HL-60/S4 (cell line): Measurements from ENCODE around the gene TAOK1.
"Not testable (repeated sequence)": the region's sequence is repeated elsewhere in the genome, so short reads cannot be mapped to it uniquely, and the experiment has no call there.

Source experiments
- in situ Hi-C: fragments of 300-500 bp; cut with MboI; formaldehyde crosslinking; loops from 2 replicates; pipeline ENCODE4 v1.14.3; 2022; ENCODE audit warnings: low sequenced_read_pairs

Gene TAOK1

GRCh38 chr17:29443041-29443739 is 53.0 kb downstream of the TAOK1 start:
- in situ Hi-C loops, result no loop called here

DNA sequence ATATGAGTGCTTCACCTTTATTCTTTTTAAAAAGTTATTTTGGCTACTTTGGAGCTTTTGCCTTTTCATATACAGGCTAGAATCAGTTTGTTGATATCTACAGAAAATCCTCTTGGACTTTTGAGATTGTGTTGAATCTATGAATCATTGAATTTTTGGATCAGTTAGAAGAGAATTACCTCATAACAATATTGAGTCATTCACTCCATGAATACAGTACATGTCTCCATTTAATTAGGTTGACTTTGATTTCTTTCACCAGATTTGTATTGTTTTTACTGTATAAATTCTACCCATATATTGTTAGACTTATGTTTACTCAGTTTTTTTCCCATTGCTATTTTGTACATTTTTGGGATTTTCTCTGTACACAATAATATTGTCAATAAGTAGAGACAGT is 54.4 kb downstream of the TAOK1 start:
- in situ Hi-C loops, result no loop called here

GRCh38 chr17:29445844-29446243 is 55.7 kb downstream of the TAOK1 start:
- in situ Hi-C loops, result no loop called here

GRCh38 chr17:29449865-29450671 is 59.9 kb downstream of the TAOK1 start:
- in situ Hi-C loops, result no loop called here

DNA sequence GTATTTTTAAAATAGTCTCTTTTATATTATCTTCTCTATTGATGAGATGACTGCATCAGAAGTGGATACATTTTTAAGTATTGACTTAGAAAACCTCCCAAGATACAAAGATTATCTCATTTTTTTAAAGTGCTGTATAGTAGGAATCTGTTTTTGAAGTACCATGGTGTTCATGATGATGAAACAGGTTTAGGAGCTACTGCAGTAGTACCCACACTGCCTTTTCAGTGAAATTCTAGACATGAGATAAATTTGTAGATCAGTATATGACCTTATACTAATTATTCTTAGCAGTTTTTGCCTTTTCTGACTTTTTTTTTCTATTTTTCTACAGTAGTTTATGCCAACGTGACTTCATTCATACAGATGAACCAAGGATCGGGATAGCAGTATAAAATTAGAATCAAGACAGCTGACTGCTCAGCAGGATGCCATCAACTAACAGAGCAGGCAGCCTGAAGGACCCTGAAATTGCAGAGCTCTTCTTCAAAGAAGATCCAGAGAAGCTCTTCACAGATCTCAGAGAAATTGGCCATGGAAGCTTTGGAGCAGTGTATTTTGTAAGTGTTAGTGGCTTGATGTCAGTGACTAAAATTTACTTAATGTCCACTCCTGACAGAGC is 61.1 kb downstream of the TAOK1 start:
- in situ Hi-C loops, result no loop called here

DNA sequence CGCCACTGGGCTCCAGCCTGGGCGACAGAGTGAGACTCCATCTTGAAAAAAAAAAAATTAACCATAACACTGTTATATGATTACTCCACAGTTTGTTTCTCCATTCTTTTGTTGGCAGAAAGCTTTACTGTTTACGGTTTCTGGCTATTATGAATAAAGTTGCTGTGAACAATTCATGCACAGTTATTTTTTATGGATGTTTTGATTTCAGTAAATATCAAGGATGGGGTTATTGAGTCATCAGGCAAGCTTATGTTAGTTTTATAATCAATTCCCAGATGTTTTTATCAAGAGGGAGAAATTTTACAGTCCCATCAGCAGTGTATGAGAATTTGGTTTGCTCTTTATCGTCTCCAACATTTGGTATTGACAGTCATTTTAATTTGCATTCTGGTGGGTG is 67.9 kb downstream of the TAOK1 start:
- in situ Hi-C loops, result no loop called here

GRCh38 chr17:29461483-29462206 is 71.5 kb downstream of the TAOK1 start:
- in situ Hi-C loops, result no loop called here

GRCh38 chr17:29469276-29469675 is 79.1 kb downstream of the TAOK1 start:
- in situ Hi-C loops, result no loop called here

GRCh38 chr17:29473437-29473836 is 83.3 kb downstream of the TAOK1 start:
- in situ Hi-C loops, result not testable (repeated sequence)

DNA sequence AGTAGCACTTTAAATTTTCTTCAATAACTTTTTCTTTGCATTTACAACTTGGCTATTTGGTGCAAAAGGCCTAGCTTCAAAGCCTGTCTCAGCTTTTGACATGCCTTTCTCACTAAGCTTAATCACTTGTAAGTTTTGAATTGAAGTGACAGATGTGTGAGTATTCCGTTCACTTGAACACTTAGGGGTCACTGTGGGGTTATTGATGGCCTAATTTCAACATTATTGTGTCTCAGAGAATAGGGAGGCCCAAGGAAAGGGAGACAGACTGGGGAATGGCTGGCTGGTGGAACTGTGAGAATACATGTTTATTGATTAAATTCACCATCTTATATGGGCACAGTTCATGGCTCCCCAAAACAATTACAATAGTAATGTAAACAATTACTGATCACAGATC is 84.1 kb downstream of the TAOK1 start:
- in situ Hi-C loops, result no loop called here

DNA sequence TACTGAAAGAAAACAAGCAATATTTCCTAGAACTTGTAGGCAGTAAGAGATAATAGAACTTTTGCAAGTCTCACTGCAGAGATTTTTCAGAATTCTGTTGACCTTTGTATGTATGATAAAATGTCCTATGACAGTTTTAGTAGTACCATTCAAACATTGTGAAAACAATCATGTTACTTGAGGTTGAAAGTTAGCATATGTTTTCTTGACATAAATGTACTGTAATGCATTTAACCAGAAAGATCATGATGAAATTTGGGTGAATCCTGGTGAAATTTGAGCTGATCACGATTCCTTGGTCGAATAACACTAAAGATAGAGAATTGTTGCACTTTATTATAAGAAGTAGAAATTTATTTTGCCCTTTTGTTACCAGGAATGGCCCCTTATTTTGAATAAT is 85.7 kb downstream of the TAOK1 start:
- in situ Hi-C loops, result no loop called here

- in situ Hi-C loops, result not testable (repeated sequence)
Observed at GRCh38 chr17:29480249-29480928, 90.2 kb downstream of the TAOK1 start.

DNA sequence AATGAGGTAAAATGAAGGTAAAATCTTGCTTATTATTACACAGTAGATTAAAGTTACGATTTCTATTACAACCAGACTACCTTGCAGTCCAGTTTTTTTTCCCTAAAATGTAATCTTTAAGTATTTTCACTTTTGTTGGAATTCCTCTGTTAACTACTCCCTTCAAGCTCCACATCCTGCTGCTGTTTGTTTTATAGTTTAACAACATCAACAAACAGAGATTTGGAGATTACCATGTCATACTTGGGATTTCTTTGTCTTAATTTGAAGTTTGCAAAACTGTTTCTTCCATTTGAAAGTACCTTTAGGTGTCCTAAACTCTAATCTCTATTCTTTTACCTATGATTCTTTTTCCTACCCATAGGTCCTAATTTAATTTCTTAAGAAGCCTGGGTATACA is 93.3 kb downstream of the TAOK1 start:
- in situ Hi-C loops, result no loop called here

DNA sequence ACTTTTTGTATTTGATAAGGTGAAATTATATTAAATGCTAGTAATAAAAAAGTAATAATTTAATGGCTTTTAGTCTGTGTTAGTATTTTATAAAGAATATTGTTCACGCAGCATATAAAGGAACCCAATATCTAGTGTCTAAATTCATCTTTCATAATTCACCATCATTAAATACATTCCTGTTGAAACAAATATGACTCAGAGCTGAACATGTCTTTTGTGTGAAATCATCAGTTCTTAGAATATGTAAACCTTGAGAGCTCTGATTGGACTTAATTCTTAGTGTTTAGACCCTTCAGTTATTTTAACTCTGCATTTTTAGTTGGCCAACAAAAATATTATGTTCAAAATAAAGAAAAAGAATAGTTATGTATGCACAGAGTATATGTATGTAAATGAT is 104.8 kb downstream of the TAOK1 start:
- in situ Hi-C loops, result no loop called here

DNA sequence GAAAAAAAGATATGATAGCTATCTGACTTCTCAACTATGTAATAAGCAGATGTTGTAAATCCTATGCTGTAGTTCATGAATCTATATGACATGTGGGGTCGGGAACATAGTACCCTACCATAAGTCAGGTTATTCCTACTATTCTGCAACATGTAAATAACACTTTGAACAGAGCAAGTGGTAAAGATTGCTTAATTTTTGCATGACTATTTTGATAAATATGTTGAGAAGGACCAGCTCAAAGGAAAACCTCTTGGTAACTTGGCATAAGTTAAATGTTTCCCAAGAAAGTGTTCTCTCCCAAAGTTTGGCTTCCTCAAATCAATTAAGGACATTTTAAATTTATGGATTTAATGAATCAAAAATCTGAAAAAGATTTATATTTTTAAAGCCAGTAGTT is 114.5 kb downstream of the TAOK1 start:
- in situ Hi-C loops, result no loop called here

GRCh38 chr17:29505836-29506235 is 115.7 kb downstream of the TAOK1 start:
- in situ Hi-C loops, result no loop called here

DNA sequence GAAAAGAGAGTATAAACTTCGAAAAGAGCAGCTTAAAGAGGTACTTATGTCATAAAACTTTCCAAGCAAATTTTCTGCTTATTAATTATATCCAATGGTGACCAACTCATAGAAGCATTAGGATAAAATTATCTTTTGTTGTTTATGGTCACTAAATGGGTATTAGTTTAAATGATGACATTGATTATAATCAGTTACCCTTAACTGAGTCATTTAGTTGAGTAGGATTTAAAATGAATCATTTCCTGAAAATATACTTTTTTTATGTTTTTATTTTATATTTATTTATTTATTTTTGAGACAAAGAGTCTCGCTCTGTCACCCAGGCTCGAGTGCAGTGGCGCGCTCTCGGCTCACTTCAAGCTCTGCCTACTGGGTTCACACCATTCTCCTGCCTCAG is 120.8 kb downstream of the TAOK1 start:
- in situ Hi-C loops, result no loop called here

DNA sequence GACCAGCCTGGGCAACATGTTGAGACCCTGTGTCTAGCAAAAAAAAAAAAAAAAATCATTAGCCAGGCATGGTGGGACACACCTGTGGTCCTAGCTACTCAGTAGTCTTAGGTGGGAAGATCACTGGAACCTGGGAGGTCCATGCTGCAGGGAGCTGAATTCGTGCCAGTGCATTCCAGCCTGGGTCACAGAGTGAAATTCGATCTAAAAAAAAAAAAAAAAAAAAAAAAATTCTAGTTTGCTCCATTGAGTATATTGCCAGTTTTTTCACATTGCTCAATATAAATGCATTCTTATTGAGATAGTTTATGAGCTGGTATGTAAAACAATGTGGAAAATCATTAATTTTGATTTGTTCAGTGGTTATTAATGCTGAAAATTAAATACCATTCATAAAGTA is 124.6 kb downstream of the TAOK1 start:
- in situ Hi-C loops, result no loop called here

GRCh38 chr17:29518359-29518758 is 128.2 kb downstream of the TAOK1 start:
- in situ Hi-C loops, result no loop called here

GRCh38 chr17:29524692-29525091 is 134.5 kb downstream of the TAOK1 start:
- in situ Hi-C loops, result no loop called here

GRCh38 chr17:29526322-29526721 is 136.2 kb downstream of the TAOK1 start:
- in situ Hi-C loops, result no loop called here
